Measurements from ENCODE around the gene RBM38.

DNA sequence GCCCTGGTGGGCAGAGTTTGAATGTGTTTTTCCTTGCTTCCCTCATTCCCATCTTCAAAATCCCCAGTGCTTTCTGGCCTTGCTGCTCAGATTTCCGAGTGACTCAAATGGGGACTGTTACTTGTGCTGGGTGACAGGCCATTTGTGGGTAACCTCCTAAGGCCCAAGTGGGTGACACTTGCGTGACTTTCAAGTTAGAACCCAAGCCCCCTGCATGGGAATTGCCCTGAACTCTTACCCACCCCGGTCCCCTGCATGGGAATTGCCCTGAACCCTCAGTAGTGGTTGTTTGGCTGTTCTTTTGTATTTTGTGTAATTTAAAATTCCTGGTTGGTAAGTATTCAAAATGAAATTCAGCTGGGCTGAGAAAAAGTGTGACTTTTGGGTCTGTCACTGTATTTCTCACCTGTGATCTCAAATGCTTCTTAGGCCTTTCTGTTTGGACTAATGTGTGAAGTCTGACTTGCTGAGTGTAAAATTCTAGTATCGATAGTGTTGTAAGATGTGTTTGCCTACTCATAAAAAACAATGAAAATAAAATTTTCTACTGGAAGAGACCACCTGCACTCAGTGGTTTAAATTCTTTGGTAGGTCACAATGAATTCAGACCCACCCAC lies 12.4 kb upstream of the RBM38 start:
- TF ChIP-seq POLR2A (IDR thresholded peaks at IDR 0.05) = no peak
- TF ChIP-seq, protein P1, sequence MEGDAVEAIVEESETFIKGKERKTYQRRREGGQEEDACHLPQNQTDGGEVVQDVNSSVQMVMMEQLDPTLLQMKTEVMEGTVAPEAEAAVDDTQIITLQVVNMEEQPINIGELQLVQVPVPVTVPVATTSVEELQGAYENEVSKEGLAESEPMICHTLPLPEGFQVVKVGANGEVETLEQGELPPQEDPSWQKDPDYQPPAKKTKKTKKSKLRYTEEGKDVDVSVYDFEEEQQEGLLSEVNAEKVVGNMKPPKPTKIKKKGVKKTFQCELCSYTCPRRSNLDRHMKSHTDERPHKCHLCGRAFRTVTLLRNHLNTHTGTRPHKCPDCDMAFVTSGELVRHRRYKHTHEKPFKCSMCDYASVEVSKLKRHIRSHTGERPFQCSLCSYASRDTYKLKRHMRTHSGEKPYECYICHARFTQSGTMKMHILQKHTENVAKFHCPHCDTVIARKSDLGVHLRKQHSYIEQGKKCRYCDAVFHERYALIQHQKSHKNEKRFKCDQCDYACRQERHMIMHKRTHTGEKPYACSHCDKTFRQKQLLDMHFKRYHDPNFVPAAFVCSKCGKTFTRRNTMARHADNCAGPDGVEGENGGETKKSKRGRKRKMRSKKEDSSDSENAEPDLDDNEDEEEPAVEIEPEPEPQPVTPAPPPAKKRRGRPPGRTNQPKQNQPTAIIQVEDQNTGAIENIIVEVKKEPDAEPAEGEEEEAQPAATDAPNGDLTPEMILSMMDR (IDR thresholded peaks at IDR 0.05) = no peak

All from adrenal gland (tissue), 5 donors.